H1 (cell line): ENCODE results near the gene KLF16. TPM values are rescaled to one million over a fixed set of nuclear protein-coding genes. Genes with fewer than 3 reads are reported as not detected.

Experiments
- CTCF ChIA-PET: fragments of 300-600 bp; sonication (Branson Sonifier 250); formaldehyde crosslinking; loops from one replicate; lab custom pipeline; 2021; ENCODE audit not compliant: partially characterized antibody; lab: Charles Lee
- POLR2A ChIA-PET: fragments of 300-600 bp; sonication (Branson Sonifier 250); formaldehyde crosslinking; loops from one replicate; lab custom pipeline; 2021; ENCODE audit warnings: inconsistent platforms; ENCODE audit not compliant: partially characterized antibody; lab: Charles Lee
- DNase-seq, 2 experiments: peaks; one replicate each; pipeline versions ENCODE4 v3.0.0 to v3.0.0-alpha.2; 2010 to 2022; ENCODE audit warnings: low spot score in 2 of 2, low read depth in 1 of 2, mixed read lengths in 1 of 2
- FAIRE-seq: peaks from 2 replicates; lab custom pipeline; 2011; peaks lifted over from hg19 to GRCh38; lab: Jason Lieb, UNC
- H2AFZ ChIP-seq: 2 replicates; pipeline ENCODE4 v1.8.1; 2012; ENCODE audit warnings: low read length, inconsistent platforms
- H2AK5ac ChIP-seq: 2 replicates; pipeline ENCODE4 v1.6.1; 2013; ENCODE audit warnings: low read depth, low read length
- H2BK120ac ChIP-seq: replicated peaks from 2 replicates; pipeline ENCODE3; 2013; ENCODE audit warnings: low read depth, low read length, inconsistent platforms
- H2BK12ac ChIP-seq: 2 replicates; pipeline ENCODE4 v1.6.1; 2013; ENCODE audit warnings: low read depth, low read length
- H2BK15ac ChIP-seq: 2 replicates; pipeline ENCODE4 v1.6.1; 2013; ENCODE audit warnings: low read length
- H2BK20ac ChIP-seq: 2 replicates; pipeline ENCODE4 v1.6.1; 2013; ENCODE audit warnings: low read length
- H2BK5ac ChIP-seq: 2 replicates; pipeline ENCODE4 v1.6.1; 2013; ENCODE audit warnings: low read depth, low read length
- H3K14ac ChIP-seq: 2 replicates; pipeline ENCODE4 v1.6.1; 2013; ENCODE audit warnings: inconsistent platforms; ENCODE audit not compliant: insufficient read length
- H3K18ac ChIP-seq: 2 replicates; pipeline ENCODE4 v1.6.1; 2013; ENCODE audit warnings: low read length; ENCODE audit errors: extremely low read depth
- H3K23ac ChIP-seq: 2 replicates; pipeline ENCODE4 v1.6.1; 2013; ENCODE audit warnings: inconsistent platforms; ENCODE audit not compliant: insufficient read length
- H3K23me2 ChIP-seq: 2 replicates; pipeline ENCODE4 v1.6.1; 2013; ENCODE audit warnings: low read depth, low read length
- H3K27ac ChIP-seq: 2 replicates; pipeline ENCODE4 v1.6.1; 2011; ENCODE audit warnings: low read depth, low read length, inconsistent platforms
- H3K27me3 ChIP-seq, 4 experiments: replicated peaks in 1 of 4; 1 replicate in 1 of 4; 2 replicates in 3 of 4; pipeline versions ENCODE4 v1.6.1 to v1.8.1; 2011 to 2013; ENCODE audit warnings: low read length in 3 of 4, mild to moderate bottlenecking in 3 of 4, inconsistent platforms in 2 of 4, mixed read lengths in 2 of 4, moderate library complexity in 1 of 4; ENCODE audit not compliant: control insufficient read depth in 3 of 4, insufficient read depth in 3 of 4; ENCODE audit errors: extremely low read depth in 1 of 4
- H3K36me3 ChIP-seq, 4 experiments: 2 replicates each; pipeline versions ENCODE4 v1.6.1 to v1.8.1; 2011 to 2013; ENCODE audit warnings: mild to moderate bottlenecking in 4 of 4, low read length in 3 of 4, moderate library complexity in 2 of 4, control low read depth in 1 of 4, inconsistent platforms in 1 of 4; ENCODE audit not compliant: insufficient read depth in 4 of 4, control insufficient read depth in 2 of 4
- H3K4ac ChIP-seq: replicated peaks from 2 replicates; pipeline ENCODE3; 2013; ENCODE audit warnings: low read length, low read depth, mixed read lengths, inconsistent platforms; ENCODE audit not compliant: insufficient read length
- H3K4me1 ChIP-seq, 4 experiments: replicated peaks in 1 of 4; 1 replicate in 1 of 4; 2 replicates in 3 of 4; pipeline versions ENCODE4 v1.6.1 to v1.8.1; 2011 to 2013; ENCODE audit warnings: low read length in 3 of 4, inconsistent platforms in 2 of 4, mixed read lengths in 1 of 4; ENCODE audit not compliant: insufficient read depth in 4 of 4, control insufficient read depth in 3 of 4
- H3K4me2 ChIP-seq, 2 experiments: 2 replicates each; pipeline versions ENCODE4 v1.6.1 to v1.8.1; 2011 to 2013; ENCODE audit warnings: low read depth in 2 of 2, low read length in 2 of 2, control low read depth in 1 of 2, inconsistent platforms in 1 of 2, mild to moderate bottlenecking in 1 of 2; ENCODE audit not compliant: insufficient read depth in 1 of 2
- H3K4me3 ChIP-seq, 4 experiments: fragments of 200-600, 300-600 bp in 1 of 4; sonication (generic), shearing (Covaris generic), sonication (Bioruptor Twin) in 1 of 4; 2 replicates each; pipeline versions ENCODE4 v1.5.1 to v1.8.1; 2011 to 2016; ENCODE audit warnings: low read length in 4 of 4, low read depth in 3 of 4, control low read depth in 2 of 4, inconsistent platforms in 2 of 4, mild to moderate bottlenecking in 2 of 4, mixed read lengths in 1 of 4, moderate library complexity in 1 of 4; ENCODE audit not compliant: insufficient read depth in 2 of 4; ENCODE audit errors: extremely low read depth in 1 of 4
- H3K56ac ChIP-seq: replicated peaks from 2 replicates; pipeline ENCODE3; 2013; ENCODE audit warnings: low read depth, mild to moderate bottlenecking, mixed read lengths, low read length, inconsistent platforms; ENCODE audit not compliant: insufficient read length
- H3K79me1 ChIP-seq: 2 replicates; pipeline ENCODE4 v1.6.1; 2013; ENCODE audit warnings: low read depth, low read length, control low read depth
- H3K79me2 ChIP-seq, 2 experiments: 2 replicates each; pipeline versions ENCODE4 v1.6.1 to v1.8.1; 2012 to 2013; ENCODE audit warnings: low read length in 2 of 2, mild to moderate bottlenecking in 2 of 2, inconsistent platforms in 1 of 2; ENCODE audit not compliant: insufficient read depth in 2 of 2, control insufficient read depth in 1 of 2
- H3K9ac ChIP-seq, 4 experiments: replicated peaks in 1 of 4; 1 replicate in 1 of 4; 2 replicates in 3 of 4; pipeline versions ENCODE4 v1.6.1 to v1.8.1; 2011 to 2013; ENCODE audit warnings: low read depth in 3 of 4, low read length in 3 of 4, control low read depth in 2 of 4, mild to moderate bottlenecking in 2 of 4, moderate library complexity in 2 of 4, inconsistent platforms in 1 of 4; ENCODE audit errors: extremely low read depth in 1 of 4
- H3K9me3 ChIP-seq, 2 experiments: 2 replicates each; pipeline versions ENCODE4 v1.6.1 to v1.8.1; 2012 to 2013; ENCODE audit warnings: mild to moderate bottlenecking in 2 of 2, moderate library complexity in 2 of 2, control low read depth in 1 of 2, inconsistent platforms in 1 of 2, low read depth in 1 of 2, low read length in 1 of 2, mixed read lengths in 1 of 2; ENCODE audit not compliant: insufficient read depth in 2 of 2
- H4K20me1 ChIP-seq, 2 experiments: replicated peaks in 1 of 2; 2 replicates each; pipeline versions ENCODE3 to v1.8.1; 2011 to 2013; ENCODE audit warnings: inconsistent platforms in 2 of 2, low read length in 2 of 2, mild to moderate bottlenecking in 1 of 2; ENCODE audit not compliant: insufficient read depth in 2 of 2, control insufficient read depth in 1 of 2
- H4K5ac ChIP-seq: 2 replicates; pipeline ENCODE4 v1.6.1; 2013; ENCODE audit warnings: low read length, low read depth, mixed read lengths, inconsistent platforms; ENCODE audit not compliant: insufficient read length
- H4K8ac ChIP-seq: 2 replicates; pipeline ENCODE4 v1.8.0; 2013; ENCODE audit warnings: mild to moderate bottlenecking, moderate library complexity, low read length, inconsistent platforms; ENCODE audit not compliant: insufficient read depth; ENCODE audit errors: extremely low read depth
- H4K91ac ChIP-seq: replicated peaks from 2 replicates; pipeline ENCODE3; 2013; ENCODE audit warnings: low read length, mixed read lengths, inconsistent platforms; ENCODE audit not compliant: insufficient read length
- ASH2L ChIP-seq: fragments of 200-600, 300-600 bp; sonication (generic); IDR thresholded peaks from one replicate; pipeline ENCODE4 v1.7.1; 2017; ENCODE audit warnings: low read length
- BACH1 ChIP-seq: IDR thresholded peaks from 2 replicates; pipeline ENCODE4 v1.6.1; 2012; ENCODE audit warnings: low read length, improper control_type of control experiment
- BCL11A ChIP-seq, 2 experiments: IDR thresholded peaks; one replicate each; pipeline ENCODE4 v1.6.1; 2011; ENCODE audit warnings: low read depth in 2 of 2, low read length in 2 of 2, mild to moderate bottlenecking in 2 of 2
- RXRA ChIP-seq: IDR thresholded peaks from 2 replicates; pipeline ENCODE4 v1.6.1; 2011; ENCODE audit warnings: low read depth, mild to moderate bottlenecking, low read length, moderate library complexity; ENCODE audit not compliant: insufficient read depth
- TCF12 ChIP-seq: IDR thresholded peaks from 2 replicates; pipeline ENCODE4 v1.6.1; 2011; ENCODE audit warnings: low read depth, mild to moderate bottlenecking, low read length
- YY1 ChIP-seq: IDR thresholded peaks from 2 replicates; pipeline ENCODE4 v1.6.1; 2011; ENCODE audit warnings: low read depth, mild to moderate bottlenecking, low read length
- WGBS, 2 experiments: shearing (Covaris generic) in 1 of 2; methylation state at CpG; one replicate each; pipeline versions ENCODE4 v1.1.6 to v1.1.7; 2013 to 2015; ENCODE audit warnings: low lambda C conversion rate in 2 of 2, mixed read lengths in 2 of 2, inconsistent platforms in 1 of 2, low coverage in 1 of 2, missing lambda C conversion rate in 1 of 2; ENCODE audit not compliant: insufficient replicate concordance in 2 of 2, insufficient coverage in 1 of 2, insufficient read length in 1 of 2; ENCODE audit errors: extremely low coverage in 1 of 2, missing lambda C conversion rate in 1 of 2; 5-methylcytosine and 5-hydroxymethylcytosine counted together
- polyA plus RNA-seq, 7 experiments: library from polyadenylated mRNA; depleted of rRNA in 3 of 7; stranded (reverse) in 5 of 7; unstranded in 2 of 7; fragments of >200 nt in 5 of 7; fragments of 200-250 nt in 2 of 7; gene quantifications; 1 replicate in 5 of 7; 2 replicates in 1 of 7; 4 replicates in 1 of 7; pipeline versions ENCODE4 v1.2.1 to v1.2.3, GENCODE V29; 2011 to 2013; ENCODE audit warnings: missing spikeins in 2 of 7, mixed read lengths in 2 of 7
- total RNA-seq: library from RNA; stranded (reverse); fragmentation: NEBNext Ultra II Directional; extraction: Animal tissue kit (Norgen Biotek cat#: 25700); gene quantifications from 2 replicates; pipeline ENCODE4 v1.2.1, GENCODE V29; 2021
- TF ChIP-seq, protein P1 (sequence below): IDR thresholded peaks from 2 replicates; pipeline ENCODE4 v1.6.1; 2012; ENCODE audit warnings: inconsistent platforms
- TF ChIP-seq, protein P2 (sequence below): IDR thresholded peaks from 2 replicates; pipeline ENCODE4 v1.6.1; 2011; ENCODE audit warnings: low read length, improper control_type of control experiment

KLF16 gene
- total and polyA plus RNA-seq, 2 of the 8 experiments (the other 6 are each of a cell fraction or from before 2014, with no cell fraction given) = 14.3 to 45.9 TPM

DNA sequence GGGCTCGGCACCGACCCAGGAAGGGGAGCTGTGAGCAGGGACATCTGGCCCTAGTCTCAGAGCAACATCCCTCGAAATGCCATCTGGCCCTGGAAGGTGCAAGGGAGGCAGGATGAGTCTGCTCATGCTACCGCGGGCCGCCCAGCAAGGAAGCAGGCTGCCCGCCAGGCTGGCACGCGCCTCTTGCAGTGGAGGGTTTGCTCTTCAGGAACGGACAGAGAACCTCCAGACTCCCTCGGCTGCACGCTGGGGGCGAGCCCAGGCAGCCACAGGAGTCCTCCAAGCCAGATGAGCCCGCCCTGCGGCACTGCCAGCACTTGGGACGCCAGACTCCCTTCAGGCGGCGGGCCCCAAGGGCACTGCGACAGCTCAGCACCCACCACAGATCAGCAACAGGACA, 41.2 kb downstream of the KLF16 start:
- Histone ChIP-seq H4K8ac (no peak overlapping the region), H3K9ac (no peak overlapping the region), H2BK20ac (no peak overlapping the region), H3K27me3 (no peaks in the 10 kb centered on the region), H3K4me3 (no peak overlapping the region), H2BK12ac (no peak overlapping the region), H3K18ac (no peak overlapping the region), H3K23me2 (peaks cover 2% of the 10 kb centered on the region; the same call in 1 of the 2 replicates), H3K4ac (no peak overlapping the region), H3K4me1 (peaks cover 0 to 8% (median 5%) of the 10 kb centered on the region in 4 experiments; a peak in 6 of 7 replicates), H3K27ac (no peak overlapping the region), H2BK120ac (no peak overlapping the region), H4K5ac (no peak overlapping the region), H2AK5ac (no peak overlapping the region), H3K79me2 (no peaks in the 10 kb centered on the region), H2BK5ac (no peak overlapping the region), H3K36me3 (peaks cover 6 to 39% (median 9%) of the 10 kb centered on the region in 4 experiments; a peak in 7 of 8 replicates), H2BK15ac (no peak overlapping the region), H3K14ac (no peak overlapping the region), H2AFZ (no peak overlapping the region), H3K4me2 (no peak overlapping the region), H3K79me1 (no peaks in the 10 kb centered on the region), H4K20me1 (peaks cover 0 to 9% of the 10 kb centered on the region in 2 experiments), H3K23ac (no peak overlapping the region), H3K56ac (no peak overlapping the region), H3K9me3 (no peaks in the 10 kb centered on the region), H4K91ac (no peak overlapping the region)
- POLR2A ChIA-PET = interaction anchor here (1.0 kb wide), 1 partner anchor 231 kb away, joined by 3 read pairs; no protein-coding TSS in a partner anchor
- CTCF ChIA-PET = interaction anchor here (0.6 to 16.5 kb wide), 6 partner anchors 8 to 240 kb away, joined by 3 to 228 read pairs (median 4); no protein-coding TSS in a partner anchor
- DNase-seq (no peak), FAIRE-seq (no peak)
- WGBS, 2 experiments = 95% methylated on average over 13 of the region's 19 CpGs; no CpG with 5 or more reads in 1 of the 2 experiments
- TF ChIP-seq RXRA (no peak), BCL11A (IDR thresholded peaks at IDR 0.05; ENCODE audit: low read depth in 2 of 2, low read length in 2 of 2) (no peak), BACH1 (no peak), YY1 (no peak), ASH2L (no peak), TCF12 (no peak)
- TF ChIP-seq, protein P1, sequence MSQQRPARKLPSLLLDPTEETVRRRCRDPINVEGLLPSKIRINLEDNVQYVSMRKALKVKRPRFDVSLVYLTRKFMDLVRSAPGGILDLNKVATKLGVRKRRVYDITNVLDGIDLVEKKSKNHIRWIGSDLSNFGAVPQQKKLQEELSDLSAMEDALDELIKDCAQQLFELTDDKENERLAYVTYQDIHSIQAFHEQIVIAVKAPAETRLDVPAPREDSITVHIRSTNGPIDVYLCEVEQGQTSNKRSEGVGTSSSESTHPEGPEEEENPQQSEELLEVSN = no peak
- TF ChIP-seq, protein P2, sequence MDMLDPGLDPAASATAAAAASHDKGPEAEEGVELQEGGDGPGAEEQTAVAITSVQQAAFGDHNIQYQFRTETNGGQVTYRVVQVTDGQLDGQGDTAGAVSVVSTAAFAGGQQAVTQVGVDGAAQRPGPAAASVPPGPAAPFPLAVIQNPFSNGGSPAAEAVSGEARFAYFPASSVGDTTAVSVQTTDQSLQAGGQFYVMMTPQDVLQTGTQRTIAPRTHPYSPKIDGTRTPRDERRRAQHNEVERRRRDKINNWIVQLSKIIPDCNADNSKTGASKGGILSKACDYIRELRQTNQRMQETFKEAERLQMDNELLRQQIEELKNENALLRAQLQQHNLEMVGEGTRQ = no peak
